ENCODE data around the gene DOCK7.
"Not testable (repeated sequence)": the region's sequence is repeated elsewhere in the genome, so short reads cannot be mapped to it uniquely, and the experiment has no call there.

The DOCK7 gene

GRCh38 chr1:62677822-62678221 is 10.4 kb downstream of the DOCK7 start:
- H3K9ac ChIP-seq (ENCODE audit: low read depth in 1 of 2, low read length in 2 of 2); H3K36me3 ChIP-seq (ENCODE audit: control insufficient read depth in 2 of 2, insufficient read depth in 2 of 2, low read length in 2 of 2); H3K4me3 ChIP-seq (ENCODE audit: low read length in 2 of 2); H3K4me1 ChIP-seq (ENCODE audit: control insufficient read depth in 2 of 2, insufficient read depth in 2 of 2, low read length in 2 of 2); H3K9me3 ChIP-seq (ENCODE audit: control insufficient read depth in 2 of 2, low read length in 2 of 2); H3K27ac ChIP-seq (ENCODE audit: low read depth in 2 of 2, low read length in 2 of 2); H3K27me3 ChIP-seq (ENCODE audit: control insufficient read depth in 2 of 2, insufficient read depth in 2 of 2, low read length in 2 of 2): not testable (repeated sequence)

- Histone ChIP-seq H3K4me1 (ENCODE audit: control insufficient read depth in 2 of 2, insufficient read depth in 2 of 2, low read length in 2 of 2) (peaks cover 0 to 2% of the 10 kb centered on the region in 2 donors), H3K27me3 (ENCODE audit: control insufficient read depth in 2 of 2, insufficient read depth in 2 of 2, low read length in 2 of 2) (no peaks in the 10 kb centered on the region), H3K4me3 (ENCODE audit: low read length in 2 of 2) (no peak overlapping the region), H3K27ac (ENCODE audit: low read depth in 2 of 2, low read length in 2 of 2) (no peak overlapping the region), H3K36me3 (ENCODE audit: control insufficient read depth in 2 of 2, insufficient read depth in 2 of 2, low read length in 2 of 2) (no peaks in the 10 kb centered on the region), H3K9me3 (ENCODE audit: control insufficient read depth in 2 of 2, low read length in 2 of 2) (no peaks in the 10 kb centered on the region), H3K9ac (ENCODE audit: low read depth in 1 of 2, low read length in 2 of 2) (no peak overlapping the region)
These were observed 11.4 kb downstream of the DOCK7 start for GRCh38 chr1:62676611-62677356.

- Histone ChIP-seq H3K27ac (ENCODE audit: low read depth in 2 of 2, low read length in 2 of 2) (no peak overlapping the region), H3K9ac (ENCODE audit: low read depth in 1 of 2, low read length in 2 of 2) (no peak overlapping the region), H3K27me3 (ENCODE audit: control insufficient read depth in 2 of 2, insufficient read depth in 2 of 2, low read length in 2 of 2) (no peaks in the 10 kb centered on the region), H3K4me1 (ENCODE audit: control insufficient read depth in 2 of 2, insufficient read depth in 2 of 2, low read length in 2 of 2) (peaks cover 0 to 2% of the 10 kb centered on the region in 2 donors), H3K9me3 (ENCODE audit: control insufficient read depth in 2 of 2, low read length in 2 of 2) (no peaks in the 10 kb centered on the region), H3K4me3 (ENCODE audit: low read length in 2 of 2) (no peak overlapping the region), H3K36me3 (ENCODE audit: control insufficient read depth in 2 of 2, insufficient read depth in 2 of 2, low read length in 2 of 2) (no peaks in the 10 kb centered on the region)
These were observed 14.6 kb downstream of the DOCK7 start for GRCh38 chr1:62673629-62674028.

- Histone ChIP-seq H3K4me3 (ENCODE audit: low read length in 2 of 2) (no peak overlapping the region), H3K4me1 (ENCODE audit: control insufficient read depth in 2 of 2, insufficient read depth in 2 of 2, low read length in 2 of 2) (peaks cover 0 to 2% of the 10 kb centered on the region in 2 donors), H3K9me3 (ENCODE audit: control insufficient read depth in 2 of 2, low read length in 2 of 2) (no peaks in the 10 kb centered on the region), H3K9ac (ENCODE audit: low read depth in 1 of 2, low read length in 2 of 2) (no peak overlapping the region), H3K36me3 (ENCODE audit: control insufficient read depth in 2 of 2, insufficient read depth in 2 of 2, low read length in 2 of 2) (no peaks in the 10 kb centered on the region), H3K27me3 (ENCODE audit: control insufficient read depth in 2 of 2, insufficient read depth in 2 of 2, low read length in 2 of 2) (no peaks in the 10 kb centered on the region), H3K27ac (ENCODE audit: low read depth in 2 of 2, low read length in 2 of 2) (no peak overlapping the region)
These were observed 16.2 kb downstream of the DOCK7 start for GRCh38 chr1:62672029-62672428.

GRCh38 chr1:62654744-62655143 is 33.4 kb downstream of the DOCK7 start:
- Histone ChIP-seq H3K36me3 (ENCODE audit: control insufficient read depth in 2 of 2, insufficient read depth in 2 of 2, low read length in 2 of 2) (no peaks in the 10 kb centered on the region), H3K9ac (ENCODE audit: low read depth in 1 of 2, low read length in 2 of 2) (no peak overlapping the region), H3K27ac (ENCODE audit: low read depth in 2 of 2, low read length in 2 of 2) (no peak overlapping the region), H3K27me3 (ENCODE audit: control insufficient read depth in 2 of 2, insufficient read depth in 2 of 2, low read length in 2 of 2) (no peaks in the 10 kb centered on the region), H3K9me3 (ENCODE audit: control insufficient read depth in 2 of 2, low read length in 2 of 2) (no peaks in the 10 kb centered on the region), H3K4me1 (ENCODE audit: control insufficient read depth in 2 of 2, insufficient read depth in 2 of 2, low read length in 2 of 2) (peaks cover 0 to 9% of the 10 kb centered on the region in 2 donors), H3K4me3 (ENCODE audit: low read length in 2 of 2) (no peak overlapping the region)

GRCh38 chr1:62652387-62652786 is 35.8 kb downstream of the DOCK7 start:
- Histone ChIP-seq H3K4me3 (ENCODE audit: low read length in 2 of 2) (no peak overlapping the region), H3K4me1 (ENCODE audit: control insufficient read depth in 2 of 2, insufficient read depth in 2 of 2, low read length in 2 of 2) (peaks cover 0 to 9% of the 10 kb centered on the region in 2 donors), H3K36me3 (ENCODE audit: control insufficient read depth in 2 of 2, insufficient read depth in 2 of 2, low read length in 2 of 2) (peaks cover 0 to 7% of the 10 kb centered on the region in 2 donors), H3K9ac (ENCODE audit: low read depth in 1 of 2, low read length in 2 of 2) (no peak overlapping the region), H3K27me3 (ENCODE audit: control insufficient read depth in 2 of 2, insufficient read depth in 2 of 2, low read length in 2 of 2) (no peaks in the 10 kb centered on the region), H3K9me3 (ENCODE audit: control insufficient read depth in 2 of 2, low read length in 2 of 2) (no peaks in the 10 kb centered on the region), H3K27ac (ENCODE audit: low read depth in 2 of 2, low read length in 2 of 2) (no peak overlapping the region)

GRCh38 chr1:62643283-62643682 is 44.9 kb downstream of the DOCK7 start:
- Histone ChIP-seq H3K27me3 (ENCODE audit: control insufficient read depth in 2 of 2, insufficient read depth in 2 of 2, low read length in 2 of 2) (no peaks in the 10 kb centered on the region), H3K9me3 (ENCODE audit: control insufficient read depth in 2 of 2, low read length in 2 of 2) (no peaks in the 10 kb centered on the region), H3K4me1 (ENCODE audit: control insufficient read depth in 2 of 2, insufficient read depth in 2 of 2, low read length in 2 of 2) (no peaks in the 10 kb centered on the region), H3K4me3 (ENCODE audit: low read length in 2 of 2) (no peak overlapping the region), H3K27ac (ENCODE audit: low read depth in 2 of 2, low read length in 2 of 2) (no peak overlapping the region), H3K36me3 (ENCODE audit: control insufficient read depth in 2 of 2, insufficient read depth in 2 of 2, low read length in 2 of 2) (peaks cover 12 to 30% of the 10 kb centered on the region in 2 donors), H3K9ac (ENCODE audit: low read depth in 1 of 2, low read length in 2 of 2) (no peak overlapping the region)

- no peaks in the 10 kb centered on the region for H3K9me3 ChIP-seq (ENCODE audit: control insufficient read depth in 2 of 2, low read length in 2 of 2)
- no peak overlapping the region for H3K9ac ChIP-seq (ENCODE audit: low read depth in 1 of 2, low read length in 2 of 2)
- no peaks in the 10 kb centered on the region for H3K4me1 ChIP-seq (ENCODE audit: control insufficient read depth in 2 of 2, insufficient read depth in 2 of 2, low read length in 2 of 2)
- no peaks in the 10 kb centered on the region for H3K27me3 ChIP-seq (ENCODE audit: control insufficient read depth in 2 of 2, insufficient read depth in 2 of 2, low read length in 2 of 2)
- H3K27ac ChIP-seq (ENCODE audit: low read depth in 2 of 2, low read length in 2 of 2): no peak overlapping the region
- H3K4me3 ChIP-seq (ENCODE audit: low read length in 2 of 2): no peak overlapping the region
- H3K36me3 ChIP-seq (ENCODE audit: control insufficient read depth in 2 of 2, insufficient read depth in 2 of 2, low read length in 2 of 2): peaks cover 12 to 20% of the 10 kb centered on the region in 2 donors
These were observed 50.6 kb downstream of the DOCK7 start for GRCh38 chr1:62637392-62638105.

GRCh38 chr1:62628506-62628905 is 59.7 kb downstream of the DOCK7 start:
- H3K27me3 ChIP-seq (ENCODE audit: control insufficient read depth in 2 of 2, insufficient read depth in 2 of 2, low read length in 2 of 2): no peaks in the 10 kb centered on the region
- no peaks in the 10 kb centered on the region for H3K4me1 ChIP-seq (ENCODE audit: control insufficient read depth in 2 of 2, insufficient read depth in 2 of 2, low read length in 2 of 2)
- no peaks in the 10 kb centered on the region for H3K9me3 ChIP-seq (ENCODE audit: control insufficient read depth in 2 of 2, low read length in 2 of 2)
- H3K36me3 ChIP-seq (ENCODE audit: control insufficient read depth in 2 of 2, insufficient read depth in 2 of 2, low read length in 2 of 2): peaks cover 31 to 32% of the 10 kb centered on the region in 2 donors
- H3K9ac ChIP-seq (ENCODE audit: low read depth in 1 of 2, low read length in 2 of 2): no peak overlapping the region
- no peak overlapping the region for H3K4me3 ChIP-seq (ENCODE audit: low read length in 2 of 2)
- H3K27ac ChIP-seq (ENCODE audit: low read depth in 2 of 2, low read length in 2 of 2): no peak overlapping the region

GRCh38 chr1:62625415-62625814 is 62.8 kb downstream of the DOCK7 start:
- Histone ChIP-seq H3K27me3 (ENCODE audit: control insufficient read depth in 2 of 2, insufficient read depth in 2 of 2, low read length in 2 of 2) (no peaks in the 10 kb centered on the region), H3K9me3 (ENCODE audit: control insufficient read depth in 2 of 2, low read length in 2 of 2) (no peaks in the 10 kb centered on the region), H3K4me1 (ENCODE audit: control insufficient read depth in 2 of 2, insufficient read depth in 2 of 2, low read length in 2 of 2) (no peaks in the 10 kb centered on the region), H3K4me3 (ENCODE audit: low read length in 2 of 2) (no peak overlapping the region), H3K36me3 (ENCODE audit: control insufficient read depth in 2 of 2, insufficient read depth in 2 of 2, low read length in 2 of 2) (peaks cover 20% of the 10 kb centered on the region in 2 donors), H3K27ac (ENCODE audit: low read depth in 2 of 2, low read length in 2 of 2) (no peak overlapping the region), H3K9ac (ENCODE audit: low read depth in 1 of 2, low read length in 2 of 2) (no peak overlapping the region)

Data from mucosa of rectum (tissue), 2 donors.